NCI-H345 treated with DMSO at 0.1 percent for 48 hours (cell line): ENCODE data around the gene GOLGA8B.
"Not testable (repeated sequence)": the region's sequence is repeated elsewhere in the genome, so short reads cannot be mapped to it uniquely, and the experiment has no call there.

ENCODE experiments used
- DNase-seq: peaks from one replicate; lab custom pipeline; 2025; ENCODE audit not compliant: unreplicated experiment; lab: John Stamatoyannopoulos, UW

Gene GOLGA8B, protein sequence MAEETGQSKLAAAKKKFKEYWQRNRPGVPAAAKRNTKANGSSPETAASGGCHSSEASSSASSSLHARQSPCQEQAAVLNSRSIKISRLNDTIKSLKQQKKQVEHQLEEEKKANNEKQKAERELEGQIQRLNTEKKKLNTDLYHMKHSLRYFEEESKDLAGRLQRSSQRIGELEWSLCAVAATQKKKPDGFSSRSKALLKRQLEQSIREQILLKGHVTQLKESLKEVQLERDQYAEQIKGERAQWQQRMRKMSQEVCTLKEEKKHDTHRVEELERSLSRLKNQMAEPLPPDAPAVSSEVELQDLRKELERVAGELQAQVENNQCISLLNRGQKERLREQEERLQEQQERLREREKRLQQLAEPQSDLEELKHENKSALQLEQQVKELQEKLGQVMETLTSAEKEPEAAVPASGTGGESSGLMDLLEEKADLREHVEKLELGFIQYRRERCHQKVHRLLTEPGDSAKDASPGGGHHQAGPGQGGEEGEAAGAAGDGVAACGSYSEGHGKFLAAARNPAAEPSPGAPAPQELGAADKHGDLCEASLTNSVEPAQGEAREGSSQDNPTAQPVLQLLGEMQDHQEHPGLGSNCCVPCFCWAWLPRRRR

DNA sequence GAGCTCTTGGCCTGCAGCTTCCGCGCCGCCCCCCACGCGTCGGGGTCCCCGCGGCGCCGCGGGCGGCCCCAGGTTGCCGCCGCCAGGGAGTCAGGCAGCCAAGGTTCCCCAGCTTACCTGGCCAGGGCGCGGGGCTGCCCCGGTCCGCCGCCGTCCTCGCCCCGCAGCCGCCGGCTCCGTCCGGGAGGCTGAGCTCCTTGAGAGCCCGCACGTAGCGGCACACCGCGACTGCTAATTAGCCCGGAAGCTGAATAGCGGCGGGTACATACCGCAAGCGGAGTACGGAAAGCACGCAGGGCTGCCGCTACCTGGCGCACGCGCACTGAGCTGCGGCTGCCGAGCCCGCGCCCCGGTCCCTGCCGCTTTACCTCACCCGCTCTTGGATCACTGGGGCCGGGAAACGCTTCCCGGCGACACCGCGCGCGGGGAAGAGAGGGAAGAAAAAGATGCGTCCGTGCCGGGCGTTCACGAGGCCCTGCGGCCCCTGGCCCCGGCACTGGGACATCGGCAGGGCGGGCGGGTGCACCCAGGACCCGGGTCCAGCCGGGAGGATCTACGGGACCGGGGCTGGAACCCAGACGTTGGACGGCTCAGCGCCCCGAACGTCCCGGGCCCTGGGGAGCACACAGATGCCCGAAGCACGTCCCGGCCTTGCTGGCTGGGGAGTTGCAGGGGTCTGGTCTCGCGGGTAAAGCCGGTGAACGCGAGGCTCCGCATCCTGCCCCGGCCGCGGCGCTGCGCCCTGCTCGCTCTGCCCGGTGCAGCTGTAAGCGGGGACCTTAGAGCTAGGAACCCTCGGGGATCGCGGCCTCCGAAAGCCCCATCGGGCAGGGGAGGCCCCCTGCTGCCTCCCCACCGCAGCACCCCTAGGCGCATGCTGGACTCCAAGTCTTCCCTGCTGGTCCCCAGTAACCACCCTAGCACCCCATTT, at the start of gene GOLGA8B:
Gene GOLGA8B (minus strand): TSS at position 253 of the 931 bp plus-strand sequence. CDS start 47,739 bp downstream, outside the sequence.
- no peak for DNase-seq

DNA sequence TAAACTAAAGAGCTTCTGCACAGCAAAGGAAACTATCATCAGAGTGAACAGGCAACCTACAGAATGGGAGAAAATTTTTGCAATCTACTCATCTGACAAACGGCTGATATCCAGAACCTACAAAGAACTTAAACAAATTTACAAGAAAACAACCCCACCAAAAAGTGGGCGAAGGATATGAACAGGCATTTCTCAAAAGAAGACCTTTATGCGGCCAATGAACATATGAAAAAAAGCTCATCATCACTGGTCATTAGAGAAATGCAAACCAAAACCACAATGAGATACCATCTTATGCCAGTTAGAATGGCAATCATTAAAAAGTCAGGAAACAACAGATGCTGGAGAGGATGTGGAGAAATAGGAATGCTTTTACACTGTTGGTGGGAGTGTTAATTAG, 49.7 kb upstream of the GOLGA8B start:
- DNase-seq, result not testable (repeated sequence)

DNA sequence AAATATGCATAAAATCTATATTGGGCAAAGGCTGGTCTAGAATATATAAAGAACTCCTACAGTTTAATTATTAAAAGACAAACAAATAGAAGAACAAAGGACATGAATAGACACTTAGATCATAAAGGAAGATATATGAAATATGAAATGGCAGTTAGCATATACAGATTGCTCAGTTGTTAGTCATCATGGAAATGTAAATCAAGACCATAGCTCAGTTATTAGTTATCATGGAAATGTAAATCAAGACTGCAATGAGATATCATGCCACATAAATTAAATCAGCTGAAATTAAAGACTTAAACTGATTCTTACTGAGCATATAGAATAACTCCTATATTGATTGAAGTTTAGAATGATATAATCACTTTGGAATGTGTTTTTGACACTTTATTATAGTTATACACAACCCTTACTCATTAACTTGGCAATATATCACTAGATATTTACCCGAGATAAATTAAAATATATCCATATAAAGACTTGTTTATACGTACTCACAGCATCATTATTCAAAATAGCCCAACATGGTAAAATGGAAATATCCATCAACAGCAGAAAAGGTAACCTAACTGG, 45.2 kb upstream of the GOLGA8B start:
- DNase-seq, result no peak

DNA sequence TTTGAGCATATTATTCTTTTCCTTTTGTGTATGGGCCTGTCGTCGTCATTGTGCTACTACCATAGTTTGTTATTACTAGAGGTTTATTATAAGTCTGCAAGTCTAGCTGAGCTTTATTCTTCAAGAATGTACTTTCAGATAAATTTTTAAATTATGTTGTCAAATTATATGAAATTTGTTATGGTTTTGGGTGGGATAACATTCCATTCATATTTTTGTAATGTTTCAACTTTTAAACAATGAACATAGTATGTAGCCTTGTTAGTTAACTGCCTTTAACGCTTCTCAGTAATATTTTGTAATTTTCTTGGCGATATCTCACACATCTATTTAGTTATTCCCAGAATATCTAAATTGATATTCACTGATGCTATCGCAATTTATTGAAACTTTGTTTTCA, 41.6 kb upstream of the GOLGA8B start:
- no peak for DNase-seq

DNA sequence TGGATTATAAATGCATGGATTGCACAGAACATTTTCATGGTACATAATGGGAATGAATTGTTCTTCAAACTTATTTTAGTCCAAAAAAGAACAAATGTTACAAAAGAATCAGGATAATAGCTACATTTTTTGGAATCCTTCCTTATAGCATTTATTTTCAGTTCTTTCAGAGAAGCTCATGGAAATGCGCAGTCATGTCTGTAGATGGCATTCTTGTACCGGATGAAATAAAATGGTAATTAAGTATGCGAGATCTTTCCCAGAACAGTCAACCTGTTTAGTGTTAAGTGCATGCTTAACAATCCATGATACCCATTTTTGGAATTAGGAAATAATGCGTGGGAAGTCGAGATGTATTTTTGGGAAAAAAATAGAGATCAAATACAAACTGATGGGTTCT, 38.2 kb upstream of the GOLGA8B start:
- no peak for DNase-seq

DNA sequence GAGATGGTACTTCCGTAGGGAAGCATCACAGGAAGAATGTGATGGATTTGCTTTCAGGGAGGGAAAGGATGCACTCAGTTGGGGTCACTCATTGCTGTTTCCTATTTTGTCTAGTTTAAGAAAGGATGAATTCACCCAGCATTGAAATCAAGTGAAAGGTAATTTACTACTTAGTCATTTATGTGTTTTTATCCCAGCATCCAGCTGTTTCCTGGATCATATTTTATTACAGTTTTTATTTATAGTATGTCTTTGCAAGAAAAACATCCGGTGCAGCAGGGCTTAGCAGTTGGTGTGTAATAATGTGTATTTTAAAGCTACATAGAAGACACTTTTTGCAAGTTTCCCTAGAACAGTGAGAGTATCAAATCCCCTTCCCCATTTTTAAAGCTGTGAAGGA, 37.4 kb upstream of the GOLGA8B start:
- no peak for DNase-seq

DNA sequence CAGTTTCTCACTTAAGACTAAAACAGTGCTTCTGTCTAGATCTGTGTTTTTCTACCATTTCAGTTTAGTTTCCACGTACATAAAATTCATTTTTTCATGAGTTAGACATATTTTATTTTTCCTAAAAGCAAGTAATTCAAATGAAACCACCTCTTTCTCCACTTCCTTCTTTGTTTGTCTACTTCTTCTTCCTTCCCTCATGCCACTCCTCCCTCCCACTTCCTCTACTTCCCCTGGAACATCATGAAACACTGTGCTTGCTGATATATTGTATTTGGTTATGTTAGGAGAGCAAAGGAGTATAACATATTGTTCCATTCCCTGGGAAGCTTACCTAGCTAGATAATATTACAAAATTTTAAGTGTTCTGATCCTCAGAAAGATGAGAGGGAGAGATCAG, 36.7 kb upstream of the GOLGA8B start:
- no peak for DNase-seq

DNA sequence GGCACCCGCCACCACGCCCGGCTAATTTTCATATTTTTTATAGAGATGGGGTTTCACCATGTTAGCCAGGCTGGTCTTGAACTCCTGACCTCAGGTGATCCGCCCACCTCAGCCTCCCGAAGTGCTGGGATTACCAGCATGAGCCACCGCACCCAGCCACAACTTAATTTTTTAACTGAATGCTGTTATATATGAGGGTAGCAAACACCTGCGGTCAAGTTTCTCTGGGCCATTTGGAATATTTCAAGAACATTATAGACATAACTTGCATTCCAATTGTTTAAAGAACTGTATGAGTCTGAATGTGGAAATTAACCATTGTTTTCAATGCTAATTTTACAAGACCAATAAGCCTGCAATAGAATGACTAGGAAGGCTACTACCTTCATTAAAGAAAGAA, 35.7 kb upstream of the GOLGA8B start:
- DNase-seq, result no peak

DNA sequence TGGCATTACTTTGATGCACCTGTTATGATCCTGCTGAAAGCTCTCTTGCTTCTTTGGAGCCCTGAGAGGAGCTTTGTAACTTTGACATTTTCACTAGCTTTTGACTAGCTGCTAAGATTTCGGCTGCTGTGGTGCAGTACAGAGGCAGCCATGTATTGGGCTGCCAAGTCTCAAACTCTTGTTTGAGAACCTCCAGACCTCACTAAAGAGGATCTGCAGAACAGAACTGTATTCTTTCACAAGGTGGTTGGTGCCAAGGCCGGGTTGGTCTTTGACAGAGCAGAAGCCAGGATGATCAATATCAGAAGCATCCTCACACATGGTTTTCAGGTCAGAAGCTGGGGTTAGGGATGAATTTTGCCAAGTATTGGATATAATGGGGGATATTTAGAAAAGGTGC, 34.6 kb upstream of the GOLGA8B start:
- DNase-seq, result no peak

DNA sequence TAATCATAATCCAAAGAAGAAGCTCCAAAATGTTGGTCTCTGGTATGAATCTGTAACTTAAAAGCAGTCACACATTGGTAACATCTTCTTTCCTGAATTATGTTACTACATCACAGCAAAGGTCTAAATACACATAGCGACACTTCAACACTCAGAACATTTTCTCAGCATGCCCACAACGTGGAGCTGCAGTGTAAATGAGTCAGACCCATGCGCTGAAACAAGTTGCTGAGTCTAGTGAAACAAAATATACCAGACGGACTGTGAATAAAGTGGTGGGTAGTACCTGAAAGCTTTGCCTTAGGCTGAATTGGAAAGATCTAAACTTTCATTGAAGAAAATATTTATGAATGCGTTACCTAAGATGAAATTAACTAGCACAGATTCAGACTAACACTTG, 33.2 kb upstream of the GOLGA8B start:
- no peak for DNase-seq

DNA sequence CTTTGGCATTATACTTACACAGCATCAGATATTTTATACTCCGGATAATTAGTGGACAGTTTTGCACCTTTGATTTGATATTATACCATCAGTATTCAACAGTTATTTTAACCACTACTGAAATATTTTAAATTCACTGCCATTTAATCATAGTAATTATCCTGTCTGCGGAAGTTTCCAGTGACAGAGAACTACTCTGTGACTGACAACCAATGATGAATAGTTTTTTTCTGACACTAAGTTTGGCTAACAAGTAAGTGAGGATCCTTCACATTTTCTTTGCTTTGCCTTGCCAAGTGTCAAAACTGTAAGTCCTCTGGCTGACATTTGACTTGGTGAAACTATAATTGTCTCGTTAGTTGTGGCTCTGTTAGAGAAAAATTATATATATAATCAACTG, 30.5 kb upstream of the GOLGA8B start:
- DNase-seq, result no peak

DNA sequence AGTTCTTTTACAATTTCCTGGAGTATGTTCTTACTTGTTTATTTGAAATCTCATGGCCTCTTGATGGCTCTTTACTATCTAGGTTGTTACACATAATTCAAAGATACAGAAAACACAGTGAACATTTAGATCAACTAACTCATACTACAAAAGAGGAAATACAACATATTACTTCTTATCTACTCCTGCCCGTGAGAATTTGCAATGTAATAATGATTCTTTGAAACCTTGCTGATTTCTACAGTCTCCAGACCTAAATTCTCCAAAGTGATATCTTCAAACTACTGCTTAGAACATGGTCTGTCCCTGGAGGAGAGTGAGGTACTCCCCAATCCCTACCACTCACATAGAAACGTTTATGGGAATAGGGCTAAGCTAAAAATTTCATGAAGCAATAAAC, 29.9 kb upstream of the GOLGA8B start:
- no peak for DNase-seq

DNA sequence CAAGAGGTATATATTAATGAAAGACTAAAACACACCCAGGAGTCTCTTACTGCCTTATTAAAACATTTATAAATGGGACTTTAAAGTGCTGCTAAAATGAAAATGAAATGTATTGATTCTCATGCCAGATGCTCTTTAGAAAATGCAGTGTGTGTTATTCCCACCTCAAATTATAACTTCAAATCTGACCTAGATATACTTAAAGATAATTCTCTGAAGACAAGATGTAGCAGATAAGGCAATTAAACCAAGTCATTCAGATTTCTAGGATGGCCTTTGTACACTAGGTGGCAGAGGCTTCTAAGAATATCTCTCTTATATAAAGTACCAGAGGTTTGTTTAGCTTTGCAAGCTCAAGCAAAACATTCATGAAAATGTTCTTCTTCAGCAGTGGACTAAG, 26.9 kb upstream of the GOLGA8B start:
- DNase-seq, result no peak

DNA sequence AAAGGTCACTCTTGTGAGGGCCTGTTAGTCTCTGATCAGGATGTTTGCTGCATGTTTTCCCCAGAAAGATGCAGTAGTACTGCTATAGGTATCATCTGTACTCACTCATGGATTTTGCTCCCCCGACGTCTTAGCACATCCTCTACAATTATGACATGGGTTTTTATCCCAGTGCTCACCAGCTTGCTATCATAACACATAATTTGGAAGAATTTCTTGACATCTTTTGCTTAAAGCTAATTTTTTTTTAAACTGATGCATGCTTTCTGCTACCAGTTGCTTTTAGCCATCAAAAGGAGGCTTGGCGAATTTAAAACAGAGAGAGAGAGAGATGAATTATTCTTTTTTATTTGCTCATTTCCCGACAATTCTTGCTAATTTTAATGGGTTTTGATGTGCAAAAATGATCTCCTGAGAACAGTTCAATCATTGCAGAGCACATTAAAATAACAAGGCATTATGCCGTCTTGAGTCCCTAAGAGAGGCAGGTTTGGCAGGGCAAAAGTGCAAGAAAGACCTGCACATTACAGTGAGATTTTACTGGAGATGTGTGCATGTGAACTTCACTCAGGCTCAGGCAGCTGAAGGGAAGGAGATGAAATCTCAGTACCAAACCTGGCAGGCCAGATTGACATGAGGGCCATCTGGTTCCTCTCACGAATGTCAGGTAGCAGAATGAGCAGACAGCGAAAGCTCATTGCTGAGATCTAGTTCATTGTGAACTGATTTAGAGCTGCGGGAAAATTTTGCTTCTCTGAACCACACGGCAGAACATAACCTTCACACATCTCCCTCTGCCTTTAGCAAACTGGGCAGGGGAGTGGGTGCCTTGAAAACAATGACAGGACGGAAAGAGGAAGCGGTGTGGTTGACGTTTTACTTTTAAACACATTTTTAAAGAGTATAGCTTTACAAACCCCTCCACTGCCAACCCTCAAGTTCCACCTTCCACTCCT, 25.9 kb upstream of the GOLGA8B start:
- no peak for DNase-seq

DNA sequence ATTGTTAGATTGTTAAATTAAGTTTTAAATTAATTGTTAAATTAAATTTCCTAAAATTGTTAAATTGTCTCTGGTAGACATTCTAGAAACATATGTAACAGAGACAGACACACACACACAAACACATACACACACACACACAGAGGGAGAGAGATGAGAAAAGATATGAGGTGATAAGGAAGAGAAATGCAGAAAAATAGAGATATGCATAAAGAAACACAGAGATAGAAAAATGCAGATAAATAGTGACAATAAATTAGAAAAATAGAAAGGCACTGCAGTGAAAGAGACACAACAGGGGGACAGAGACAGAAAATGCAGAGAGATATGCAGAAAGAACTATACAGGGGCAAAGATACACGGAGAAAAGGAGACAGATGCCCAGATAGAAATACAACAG, 25.1 kb upstream of the GOLGA8B start:
- no peak for DNase-seq

DNA sequence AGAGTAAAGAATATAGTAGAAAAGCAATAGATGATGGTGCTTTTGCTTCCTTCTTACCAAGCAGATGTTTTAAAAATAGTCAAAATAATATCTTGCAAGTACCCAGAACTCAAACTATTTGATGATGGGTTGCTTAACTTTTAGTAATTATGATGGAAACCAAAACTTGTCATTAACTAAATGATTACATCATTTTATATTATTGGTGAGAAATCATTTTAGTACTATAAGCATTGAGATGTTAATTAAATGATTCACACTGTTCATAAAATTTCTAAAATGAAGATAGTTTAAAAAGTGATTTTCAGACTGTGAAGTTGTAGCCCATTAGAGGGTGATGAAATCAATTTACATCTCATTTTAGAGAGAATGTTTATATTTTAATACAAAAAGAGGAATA, 24.4 kb upstream of the GOLGA8B start:
- no peak for DNase-seq

DNA sequence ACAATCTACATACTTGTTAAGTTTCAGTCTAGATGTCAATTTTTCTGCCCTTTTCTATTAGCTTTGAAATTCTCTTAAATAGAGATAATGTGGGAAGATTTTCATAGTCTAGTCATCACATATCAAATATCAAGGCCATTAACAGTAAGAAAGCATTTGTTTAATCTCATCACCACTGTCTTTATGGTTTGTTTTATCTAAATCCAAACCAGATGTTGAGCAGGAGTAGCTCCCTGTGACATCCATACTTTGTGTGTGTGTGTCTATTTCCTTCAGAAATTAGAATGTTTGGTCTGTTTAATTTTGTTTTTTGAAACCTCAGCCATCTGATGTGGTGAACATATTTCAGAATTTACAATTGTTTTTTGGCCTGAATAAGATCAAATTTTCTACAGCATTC, 23.1 kb upstream of the GOLGA8B start:
- no peak for DNase-seq

DNA sequence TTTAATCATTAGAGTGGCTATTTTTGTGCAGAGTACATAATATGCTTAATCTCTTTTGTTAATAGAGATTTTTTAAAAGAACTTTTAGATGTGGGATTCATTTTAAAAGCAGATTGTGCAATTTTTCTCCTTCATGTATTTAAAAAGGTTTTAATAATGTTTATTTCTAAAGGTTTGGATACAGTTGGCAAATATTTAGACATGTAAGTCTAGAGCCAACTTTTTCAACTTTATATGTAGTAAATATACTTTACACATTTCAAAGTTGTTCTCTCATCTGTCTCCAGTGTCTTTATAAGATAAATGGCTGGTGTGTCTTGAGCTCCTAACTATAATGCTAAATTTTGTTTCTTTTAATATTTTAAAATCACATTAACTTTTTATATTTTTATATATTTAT, 22.7 kb upstream of the GOLGA8B start:
- no peak for DNase-seq

DNA sequence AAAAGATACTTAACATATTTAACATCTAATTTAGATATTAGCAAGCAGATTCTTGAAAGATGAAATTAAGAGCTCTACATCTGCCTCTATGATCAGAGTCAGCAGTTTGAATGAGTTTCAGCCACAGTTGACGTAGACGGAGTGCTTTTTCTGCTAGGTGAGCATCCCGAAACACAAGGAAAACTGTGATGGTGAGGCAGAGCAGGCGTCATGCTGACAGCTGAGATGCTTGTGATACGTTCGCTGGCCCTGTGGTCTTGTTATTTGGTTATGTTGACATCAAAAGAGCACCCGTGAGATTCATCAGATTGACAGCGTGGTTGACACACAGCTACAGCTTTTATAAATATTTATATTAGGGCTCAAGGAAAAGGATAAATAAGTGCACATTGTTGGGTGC, 19.6 kb upstream of the GOLGA8B start:
- DNase-seq, result no peak

DNA sequence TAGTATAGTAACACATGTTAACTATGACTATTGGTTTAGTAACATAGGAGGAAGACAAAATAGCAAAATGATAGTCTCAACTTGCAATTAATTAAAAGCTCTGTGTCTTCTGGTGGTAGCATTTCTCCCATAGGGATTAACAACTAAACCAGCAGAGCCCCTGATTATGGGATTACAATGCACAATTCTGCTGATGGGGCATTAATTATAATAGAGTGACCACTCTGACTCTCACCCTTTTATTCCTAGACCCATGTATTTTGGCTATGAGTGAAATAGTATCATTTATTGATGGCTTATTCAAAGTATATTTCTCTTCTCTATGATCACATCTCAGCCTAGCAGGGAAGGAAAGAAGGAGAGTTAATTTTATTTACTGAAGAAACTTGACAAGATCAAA, 17.5 kb upstream of the GOLGA8B start:
- no peak for DNase-seq
